A673 (cell line): ENCODE data around the gene EYA4. TPM values are rescaled to one million over a fixed set of nuclear protein-coding genes. Genes with fewer than 3 reads are reported as not detected.

Experiments used
- BruUV-seq: library from RNA; stranded (reverse); fragments of 400-500 nt; replicated peaks from 2 replicates; lab custom pipeline; 2021; lab: Mats Ljungman, UMichigan
- CTCF ChIA-PET: fragments of 300-600 bp; sonication (Branson Sonifier 250); formaldehyde crosslinking; loops from one replicate; lab custom pipeline; 2022; ENCODE audit warnings: antibody characterized with exemption; lab: Charles Lee
- POLR2A ChIA-PET: fragments of 300-600 bp; sonication (Branson Sonifier 250); formaldehyde crosslinking; loops from one replicate; lab custom pipeline; 2022; ENCODE audit warnings: antibody characterized with exemption; ENCODE audit not compliant: low non-redundant PET; lab: Charles Lee
- DNase-seq: peaks from one replicate; pipeline ENCODE4 v3.0.0-alpha.2; 2015; ENCODE audit warnings: low spot score
- H3K27ac ChIP-seq: fragments of 200-600 bp; sonication (generic); 2 replicates; pipeline ENCODE4 v1.5.1; 2016; ENCODE audit warnings: mixed run types, low read depth, mild to moderate bottlenecking, mixed read lengths, antibody characterized with exemption, low read length; ENCODE audit not compliant: poor library complexity, severe bottlenecking
- H3K27me3 ChIP-seq: fragments of 200-600 bp; sonication (generic); replicated peaks from 2 replicates; pipeline ENCODE4 v1.6.1; 2017; ENCODE audit warnings: mixed run types, low read depth, mild to moderate bottlenecking, mixed read lengths, antibody characterized with exemption, low read length; ENCODE audit not compliant: insufficient read depth, poor library complexity
- H3K36me3 ChIP-seq: fragments of 200-600 bp; sonication (generic); 2 replicates; pipeline ENCODE4 v1.6.1; 2016; ENCODE audit warnings: mixed run types, mild to moderate bottlenecking, mixed read lengths, antibody characterized with exemption, low read length; ENCODE audit not compliant: insufficient read depth, poor library complexity, severe bottlenecking
- H3K4me1 ChIP-seq: fragments of 200-600 bp; sonication (generic); 2 replicates; pipeline ENCODE4 v1.6.1; 2017; ENCODE audit warnings: mixed run types, mild to moderate bottlenecking, mixed read lengths, antibody characterized with exemption, low read length; ENCODE audit not compliant: insufficient read depth, poor library complexity, severe bottlenecking
- H3K4me3 ChIP-seq: fragments of 200-600 bp; sonication (generic); 2 replicates; pipeline ENCODE4 v1.5.1; 2016; ENCODE audit warnings: low read depth, mixed run types, mild to moderate bottlenecking, mixed read lengths, low read length; ENCODE audit not compliant: poor library complexity, severe bottlenecking
- H3K9me3 ChIP-seq: fragments of 200-600 bp; sonication (generic); 2 replicates; pipeline ENCODE4 v1.6.1; 2016; ENCODE audit warnings: mixed run types, low read depth, mild to moderate bottlenecking, mixed read lengths, antibody characterized with exemption, low read length; ENCODE audit not compliant: poor library complexity, severe bottlenecking
- CTCF ChIP-seq: fragments of 300-800, 200-600 bp; sonication (generic); conservative IDR thresholded peaks from 2 replicates; pipeline ENCODE4 v1.5.1; 2017; ENCODE audit warnings: low read depth, mild to moderate bottlenecking, antibody characterized with exemption, low read length, moderate library complexity, mixed read lengths
- EZH2 ChIP-seq: fragments of 200-600 bp; sonication (generic); IDR thresholded peaks from 2 replicates; pipeline ENCODE4 v1.6.1; 2017; ENCODE audit warnings: borderline replicate concordance, low read depth, mild to moderate bottlenecking, mixed read lengths, antibody characterized with exemption, low read length; ENCODE audit not compliant: poor library complexity, severe bottlenecking
- intact Hi-C: fragments of 100-400 bp; cut with micrococcal nuclease; formaldehyde crosslinking; loops from one replicate; pipeline ENCODE4 v1.10.0; 2022; ENCODE audit not compliant: unreplicated experiment
- total RNA-seq: library from RNA; stranded (reverse); gene quantifications from 2 replicates; pipeline ENCODE4 v1.2.3, GENCODE V29; 2021

Gene EYA4
- total RNA-seq, 1 experiment from 2014 or later, result 1.3 TPM

GRCh38 chr6:133309579-133309978, 68.4 kb downstream of the EYA4 start:
- no peak for TF ChIP-seq CTCF
- TF ChIP-seq EZH2, result no peak
- BruUV-seq, result no TSS peak
- no peaks in the 10 kb centered on the region for H3K4me1 ChIP-seq
- no peak overlapping the region for H3K27ac ChIP-seq
- H3K9me3 ChIP-seq, result no peaks in the 10 kb centered on the region
- intact Hi-C loops, result no loop called here
- no peaks in the 10 kb centered on the region for H3K36me3 ChIP-seq
- ChIA-PET POLR2A (no interaction called here), CTCF (no interaction called here)
- DNase-seq, result no peak
- no peak overlapping the region for H3K4me3 ChIP-seq
- H3K27me3 ChIP-seq, result no peaks in the 10 kb centered on the region

DNA sequence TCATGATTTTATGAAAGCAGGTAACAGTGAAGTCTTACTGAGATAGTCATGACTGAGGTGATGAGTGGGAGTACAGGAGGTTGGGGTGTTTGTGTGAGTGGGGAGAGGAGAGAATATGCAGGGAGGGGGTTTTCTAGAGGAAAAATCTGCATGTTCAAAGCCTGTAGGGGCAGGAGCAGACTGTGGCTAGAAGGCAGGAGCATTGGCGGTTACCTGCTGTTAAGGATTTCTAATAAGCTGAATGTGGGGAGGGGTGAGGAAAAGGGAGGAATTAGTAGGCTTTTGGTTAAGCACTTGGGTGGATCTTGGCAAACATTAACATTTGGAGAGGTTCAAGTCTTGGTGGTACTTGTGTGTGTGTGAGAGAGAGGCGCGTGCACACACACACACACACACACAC, 70.8 kb downstream of the EYA4 start:
- POLR2A ChIA-PET, result no interaction called here
- Histone ChIP-seq H3K27me3 (no peaks in the 10 kb centered on the region), H3K4me3 (no peak overlapping the region), H3K9me3 (no peaks in the 10 kb centered on the region), H3K27ac (no peak overlapping the region), H3K4me1 (no peaks in the 10 kb centered on the region), H3K36me3 (no peaks in the 10 kb centered on the region)
- intact Hi-C loops, result no loop called here
- BruUV-seq, result no TSS peak
- DNase-seq, result no peak
- TF ChIP-seq CTCF (no peak), EZH2 (no peak)
- CTCF ChIA-PET, result interaction anchor here (0.7 kb wide), 1 partner anchor 349 kb away, joined by 3 read pairs; no protein-coding TSS in a partner anchor

GRCh38 chr6:133313068-133313467, 71.9 kb downstream of the EYA4 start:
- peak; percentile 5 for DNase-seq
- H3K4me3 ChIP-seq, result no peak overlapping the region
- no TSS peak for BruUV-seq
- no peaks in the 10 kb centered on the region for H3K4me1 ChIP-seq
- no peaks in the 10 kb centered on the region for H3K36me3 ChIP-seq
- no peak overlapping the region for H3K27ac ChIP-seq
- intact Hi-C loops, result no loop called here
- H3K27me3 ChIP-seq, result no peaks in the 10 kb centered on the region
- ChIA-PET POLR2A (interaction anchor here (0.6 kb wide), 1 partner anchor 114 kb away, joined by 18 read pairs; no protein-coding TSS in a partner anchor), CTCF (no interaction called here)
- TF ChIP-seq EZH2 (no peak), CTCF (no peak)
- no peaks in the 10 kb centered on the region for H3K9me3 ChIP-seq
